Ramos (cell line): ENCODE measurements around the gene RNU7-1.

Experiments used
- in situ Hi-C: fragments of 300-500 bp; cut with MboI; formaldehyde crosslinking; loops from one replicate; pipeline ENCODE4 v1.14.3; 2022; ENCODE audit warnings: low sequenced_read_pairs; ENCODE audit not compliant: unreplicated experiment

Gene RNU7-1

GRCh38 chr12:6981152-6982052 is 37.8 kb downstream of the RNU7-1 start:
- in situ Hi-C loops, result no loop called here

- in situ Hi-C loops, result no loop called here
These were observed 38.9 kb downstream of the RNU7-1 start for GRCh38 chr12:6982532-6982931.

GRCh38 chr12:6987956-6988553 is 44.4 kb downstream of the RNU7-1 start:
- in situ Hi-C loops, result no loop called here
